ENCODE results near the gene FRAT2. TPM values are rescaled to one million over a fixed set of nuclear protein-coding genes. Genes with fewer than 3 reads are reported as not detected.

FRAT2 gene
- total and polyA plus RNA-seq, 2 donors (not counting 3 experiments of a cell fraction or from before 2014, with no cell fraction given) = 6.6 to 11.3 TPM

GRCh38 chr10:97367126-97367649 is 32.7 kb upstream of the FRAT2 start:
- H3K9ac ChIP-seq (replicated peaks; ENCODE audit: extremely low read depth, insufficient read depth, low read length) = no peak overlapping the region
- DNase-seq (ENCODE audit: low read depth, low spot score) = no peak
- FAIRE-seq = no peak
- no peaks in the 10 kb centered on the region for H4K20me1 ChIP-seq (replicated peaks; ENCODE audit: control insufficient read depth, extremely low read depth, insufficient read depth, low read length)
- dilution Hi-C loops (cut with MboI; ENCODE audit: extremely low pct_ligation_motif_present, low sequenced_read_pairs) = no loop called here
- POLR2A ChIA-PET = no interaction called here
- H3K36me3 ChIP-seq (ENCODE audit: control insufficient read depth in 2 of 2, extremely low read depth in 1 of 2, insufficient read depth in 2 of 2, low read length in 2 of 2) = peaks cover 0 to 28% of the 10 kb centered on the region in 2 experiments
- H3K79me2 ChIP-seq (ENCODE audit: control insufficient read depth, insufficient read depth, low read length) = no peaks in the 10 kb centered on the region
- intact Hi-C loops (cut with micrococcal nuclease) = no loop called here
- no peaks in the 10 kb centered on the region for H3K9me3 ChIP-seq (replicated peaks; ENCODE audit: control insufficient read depth, insufficient read depth, low read length)
- H2AFZ ChIP-seq (ENCODE audit: low read depth, low read length) = no peak overlapping the region
- CTCF ChIA-PET = interaction anchor here (1.0 to 1.5 kb wide), 2 partner anchors 8 to 9 kb away, joined by 3 to 4 read pairs; no protein-coding TSS in a partner anchor
- peaks cover 3% of the 10 kb centered on the region for H3K4me1 ChIP-seq (ENCODE audit: control insufficient read depth, extremely low read depth, insufficient read depth, low read length)
- no peaks in the 10 kb centered on the region for H3K27me3 ChIP-seq (ENCODE audit: control insufficient read depth in 2 of 2, insufficient read depth in 2 of 2, low read length in 2 of 2)
- no peak overlapping the region for H3K4me3 ChIP-seq (replicated peaks in 1 of 3; ENCODE audit: insufficient read depth in 1 of 3, low read depth in 1 of 3, low read length in 3 of 3)
- TF ChIP-seq POLR2AphosphoS5 (IDR thresholded peaks at IDR 0.05; ENCODE audit: insufficient read depth, low read depth, low read length) = no peak
- no peak for TF ChIP-seq CTCF (IDR thresholded peaks at IDR 0.05; ENCODE audit: extremely low read depth in 1 of 2, insufficient read depth in 1 of 2, low read depth in 1 of 2, low read length in 2 of 2)
- TF ChIP-seq EZH2 (IDR thresholded peaks at IDR 0.05; ENCODE audit: borderline replicate concordance, low read depth, low read length, severe bottlenecking) = no peak
- BruUV-seq (replicated peaks) = no TSS peak
- H3K9me1 ChIP-seq (replicated peaks; ENCODE audit: control insufficient read depth, extremely low read depth, insufficient read depth, low read length) = no peaks in the 10 kb centered on the region
- H3K4me2 ChIP-seq (ENCODE audit: insufficient read depth, low read length) = no peak overlapping the region
- H3K27ac ChIP-seq (ENCODE audit: insufficient read depth, low read depth, low read length) = no peak overlapping the region

GRCh38 chr10:97366572-97366971 is 32.0 kb upstream of the FRAT2 start:
- intact Hi-C loops (cut with micrococcal nuclease) = no loop called here
- no peak overlapping the region for H3K9ac ChIP-seq (replicated peaks; ENCODE audit: extremely low read depth, insufficient read depth, low read length)
- no peaks in the 10 kb centered on the region for H3K9me3 ChIP-seq (replicated peaks; ENCODE audit: control insufficient read depth, insufficient read depth, low read length)
- H3K4me3 ChIP-seq (replicated peaks in 1 of 3; ENCODE audit: insufficient read depth in 1 of 3, low read depth in 1 of 3, low read length in 3 of 3) = no peak overlapping the region
- DNase-seq (ENCODE audit: low read depth, low spot score) (no peak), FAIRE-seq (no peak)
- no peaks in the 10 kb centered on the region for H3K27me3 ChIP-seq (ENCODE audit: control insufficient read depth in 2 of 2, insufficient read depth in 2 of 2, low read length in 2 of 2)
- H2AFZ ChIP-seq (ENCODE audit: low read depth, low read length) = no peak overlapping the region
- H3K36me3 ChIP-seq (ENCODE audit: control insufficient read depth in 2 of 2, extremely low read depth in 1 of 2, insufficient read depth in 2 of 2, low read length in 2 of 2) = peaks cover 0 to 25% of the 10 kb centered on the region in 2 experiments
- H3K9me1 ChIP-seq (replicated peaks; ENCODE audit: control insufficient read depth, extremely low read depth, insufficient read depth, low read length) = no peaks in the 10 kb centered on the region
- peaks cover 3% of the 10 kb centered on the region for H3K4me1 ChIP-seq (ENCODE audit: control insufficient read depth, extremely low read depth, insufficient read depth, low read length)
- no TSS peak for BruUV-seq (replicated peaks)
- ChIA-PET POLR2A (no interaction called here), CTCF (interaction anchor here (1.0 to 1.5 kb wide), 3 partner anchors 9 to 294 kb away, joined by 3 to 4 read pairs (median 4); no protein-coding TSS in a partner anchor)
- no peak for TF ChIP-seq POLR2AphosphoS5 (IDR thresholded peaks at IDR 0.05; ENCODE audit: insufficient read depth, low read depth, low read length)
- TF ChIP-seq EZH2 (IDR thresholded peaks at IDR 0.05; ENCODE audit: borderline replicate concordance, low read depth, low read length, severe bottlenecking) = no peak
- TF ChIP-seq JUN (IDR thresholded peaks at IDR 0.05; ENCODE audit: borderline replicate concordance, insufficient read depth, insufficient read length, low read depth) = no peak
- no peak for TF ChIP-seq POLR2A (IDR thresholded peaks at IDR 0.05; ENCODE audit: low read depth, low read length)
- no peak for TF ChIP-seq FOS (IDR thresholded peaks at IDR 0.05; ENCODE audit: borderline replicate concordance, insufficient read depth, low read length)
- TF ChIP-seq MAX (IDR thresholded peaks at IDR 0.05; ENCODE audit: insufficient read depth, insufficient read length) = no peak
- TF ChIP-seq CTCF (IDR thresholded peaks at IDR 0.05; ENCODE audit: extremely low read depth in 1 of 2, insufficient read depth in 1 of 2, low read depth in 1 of 2, low read length in 2 of 2) = no peak
- TF ChIP-seq GATA2 (IDR thresholded peaks at IDR 0.05; ENCODE audit: insufficient read depth, insufficient read length, low read depth, low read length) = no peak
- TF ChIP-seq MYC (IDR thresholded peaks at IDR 0.05; ENCODE audit: low read depth, low read length) = no peak
- no peaks in the 10 kb centered on the region for H3K79me2 ChIP-seq (ENCODE audit: control insufficient read depth, insufficient read depth, low read length)
- no peak overlapping the region for H3K27ac ChIP-seq (ENCODE audit: insufficient read depth, low read depth, low read length)
- no peak overlapping the region for H3K4me2 ChIP-seq (ENCODE audit: insufficient read depth, low read length)
- dilution Hi-C loops (cut with MboI; ENCODE audit: extremely low pct_ligation_motif_present, low sequenced_read_pairs) = no loop called here
- H4K20me1 ChIP-seq (replicated peaks; ENCODE audit: control insufficient read depth, extremely low read depth, insufficient read depth, low read length) = no peaks in the 10 kb centered on the region

All from endothelial cell of umbilical vein (primary cell).